GM19025 (cell line): ENCODE measurements around the gene ADH1C.
"Not testable (repeated sequence)": the region's sequence is repeated elsewhere in the genome, so short reads cannot be mapped to it uniquely, and the experiment has no call there.

Experiments
- ATAC-seq: cut with Tn5 transposase; IDR thresholded peaks from one replicate; pipeline ENCODE4 v1.9.1; 2021; ENCODE audit warnings: mild to moderate bottlenecking, low read depth, moderate library complexity; ENCODE audit not compliant: unreplicated experiment

ADH1C gene

GRCh38 chr4:99352602-99353537, at the start of gene ADH1C:
TSS of gene ADH1C (minus strand) at chr4:99352746. CDS start at chr4:99352675, 71 bp downstream.
- ATAC-seq, result no peak

DNA sequence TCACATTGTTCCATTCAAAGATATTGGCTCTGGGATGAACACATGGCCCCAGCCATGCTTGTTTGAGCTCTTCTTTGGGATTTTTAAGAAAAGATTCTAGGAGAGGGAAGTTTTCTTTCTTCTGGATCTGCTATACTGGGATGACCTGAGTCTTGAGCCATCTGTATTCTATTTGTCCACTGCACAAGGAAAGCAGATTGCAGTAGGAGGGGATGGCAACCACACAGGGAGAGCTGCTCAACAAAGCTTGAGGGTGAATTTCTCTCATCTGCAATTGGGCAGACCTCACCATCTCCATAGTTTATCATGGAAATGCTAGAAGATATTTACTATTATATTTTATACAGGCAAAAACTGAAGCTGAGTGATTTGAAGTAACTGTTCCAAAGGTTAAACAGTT, 48.3 kb upstream of the ADH1C start:
- no peak for ATAC-seq

DNA sequence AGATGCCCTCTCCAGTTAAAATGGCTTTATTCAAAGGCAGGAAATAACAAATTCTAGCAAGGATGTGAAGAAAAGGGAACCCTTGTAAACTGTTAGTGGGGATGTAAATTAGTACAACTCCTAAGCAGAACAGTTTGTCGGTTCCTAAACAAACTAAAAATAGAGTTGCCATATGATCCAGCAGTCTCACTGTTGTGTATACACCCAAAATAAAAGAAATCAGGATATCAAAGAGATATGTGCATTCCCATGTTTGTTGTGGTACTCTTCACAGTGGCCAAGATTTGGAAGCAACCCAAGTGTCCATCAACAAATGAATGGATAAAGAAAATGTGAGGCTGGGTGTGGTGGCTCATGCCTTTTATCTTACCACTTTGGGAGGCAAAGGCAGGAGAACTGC, 46.5 kb upstream of the ADH1C start:
- no peak for ATAC-seq

DNA sequence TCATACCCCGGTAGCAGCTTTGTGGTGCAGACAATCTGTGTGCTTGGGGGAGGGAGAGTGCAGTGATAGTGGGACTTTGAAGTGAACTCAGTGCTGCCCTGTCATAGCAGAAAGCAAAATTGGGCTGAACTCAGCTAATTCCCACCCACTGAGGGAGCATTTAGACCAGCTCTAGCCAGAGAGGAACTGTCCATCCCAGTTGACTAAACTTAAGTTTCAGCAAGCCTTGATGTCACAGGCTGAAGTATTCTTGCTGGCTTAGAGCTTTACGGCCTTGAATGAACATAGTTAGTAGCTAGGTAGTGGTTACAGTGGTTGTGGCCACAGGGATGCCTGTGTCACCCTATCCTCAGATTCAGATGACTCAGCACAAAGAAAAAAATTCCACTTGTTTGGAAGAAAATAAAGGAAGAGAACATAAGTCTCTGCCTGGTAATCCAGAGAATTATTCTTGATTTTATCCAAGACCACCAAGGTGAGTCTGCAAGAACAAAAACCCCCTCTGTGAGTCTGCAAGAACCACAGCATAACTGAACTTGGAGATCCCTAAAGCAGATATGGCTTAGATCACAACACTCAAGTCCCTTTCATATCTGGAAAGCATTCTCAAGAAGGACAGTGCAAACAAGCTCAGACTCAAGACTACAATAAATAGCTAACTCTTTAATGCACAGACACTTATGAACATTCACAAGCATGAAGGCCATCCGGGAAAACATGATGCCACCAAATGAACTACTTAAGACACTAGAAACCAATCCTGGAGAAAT, 43.2 kb upstream of the ADH1C start:
- no peak for ATAC-seq

DNA sequence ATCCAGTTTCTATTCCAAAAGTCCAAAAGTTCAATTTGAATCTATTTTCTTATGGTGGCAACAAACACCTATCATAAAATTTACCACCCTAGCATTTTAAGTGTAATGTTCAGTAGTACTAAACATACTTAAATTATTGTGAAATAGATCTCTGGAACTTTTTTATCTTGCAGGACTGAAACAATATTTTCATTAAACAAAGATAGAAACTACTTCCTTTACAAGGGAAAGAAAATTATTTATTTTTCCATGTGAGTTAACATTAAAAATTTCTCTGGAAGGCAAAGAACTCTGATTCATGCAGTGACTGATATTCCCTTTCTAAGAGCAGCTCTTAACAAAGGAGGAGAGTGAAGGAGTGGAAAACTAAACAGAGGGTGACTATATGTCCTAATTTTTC, 42.4 kb upstream of the ADH1C start:
- no peak for ATAC-seq

DNA sequence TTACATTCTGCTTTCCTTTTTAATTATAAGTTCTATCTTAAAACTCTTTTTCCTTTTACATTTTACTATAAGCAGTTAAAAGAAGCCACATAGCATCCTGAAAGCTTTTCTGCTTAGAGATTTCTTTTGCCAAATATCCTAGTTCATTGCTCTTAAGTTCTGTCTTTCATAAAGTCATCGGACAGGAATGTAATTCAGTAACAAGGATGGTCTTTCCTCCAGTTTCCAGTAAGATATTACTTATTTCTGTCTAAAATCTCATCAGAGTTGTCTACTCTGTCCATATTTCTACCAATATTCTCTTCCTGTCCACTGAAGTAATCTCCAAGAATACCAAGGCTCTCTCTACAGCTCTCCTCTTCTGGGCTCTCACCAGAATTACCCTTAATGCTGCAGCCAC, 37.5 kb upstream of the ADH1C start:
- no peak for ATAC-seq

- no peak for ATAC-seq
These were observed 37.1 kb upstream of the ADH1C start for GRCh38 chr4:99389606-99390005.

GRCh38 chr4:99383833-99384392, 31.4 kb upstream of the ADH1C start:
- ATAC-seq, result no peak

GRCh38 chr4:99383399-99383798, 30.9 kb upstream of the ADH1C start:
- ATAC-seq, result no peak

- no peak for ATAC-seq
These were observed 30.3 kb upstream of the ADH1C start for GRCh38 chr4:99382745-99383360.

GRCh38 chr4:99381588-99382175, 29.1 kb upstream of the ADH1C start:
- no peak for ATAC-seq

GRCh38 chr4:99379571-99379970, 27.0 kb upstream of the ADH1C start:
- ATAC-seq, result no peak

GRCh38 chr4:99378876-99379275, 26.3 kb upstream of the ADH1C start:
- ATAC-seq, result no peak

DNA sequence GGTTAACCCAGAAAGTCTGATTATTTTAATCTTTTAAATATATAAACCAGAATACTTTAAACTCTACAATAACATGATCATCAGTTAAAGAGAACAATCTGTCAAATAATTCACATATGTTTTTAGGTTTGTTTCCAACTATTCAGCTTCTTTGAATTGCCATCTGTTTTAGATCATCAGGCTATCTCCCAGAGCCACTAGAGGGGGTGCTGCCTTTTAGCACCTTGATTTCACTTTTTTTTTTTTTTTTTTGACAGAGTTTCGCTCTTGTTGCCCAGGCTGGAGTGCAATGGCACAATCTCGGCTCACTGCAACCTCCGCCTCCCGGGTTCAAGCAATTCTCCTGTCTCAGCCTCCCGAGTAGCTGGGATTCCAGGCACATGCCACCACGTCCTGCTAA, 24.8 kb upstream of the ADH1C start:
- ATAC-seq, result not testable (repeated sequence)

DNA sequence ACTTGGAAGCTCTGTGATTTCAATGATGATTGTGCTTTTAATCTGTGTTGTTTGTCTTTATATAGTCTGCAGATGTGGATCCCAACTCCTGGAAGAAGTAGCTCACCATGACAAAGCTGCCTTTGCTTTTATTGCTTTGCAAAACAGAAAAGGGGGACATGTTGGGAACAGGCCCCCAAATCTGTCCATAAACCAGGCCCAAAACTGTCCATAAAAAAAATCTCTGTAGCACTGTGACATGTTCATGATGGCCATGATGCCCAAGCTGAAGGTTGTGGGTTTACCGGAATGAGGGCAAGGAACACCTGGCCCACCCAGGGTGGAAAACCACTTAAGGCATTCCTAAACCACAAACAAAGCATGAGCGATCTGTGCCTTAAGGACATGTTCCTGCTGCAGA, 19.9 kb upstream of the ADH1C start:
- ATAC-seq, result not testable (repeated sequence)

- not testable (repeated sequence) for ATAC-seq
These were observed 15.3 kb upstream of the ADH1C start for GRCh38 chr4:99367817-99368216.

DNA sequence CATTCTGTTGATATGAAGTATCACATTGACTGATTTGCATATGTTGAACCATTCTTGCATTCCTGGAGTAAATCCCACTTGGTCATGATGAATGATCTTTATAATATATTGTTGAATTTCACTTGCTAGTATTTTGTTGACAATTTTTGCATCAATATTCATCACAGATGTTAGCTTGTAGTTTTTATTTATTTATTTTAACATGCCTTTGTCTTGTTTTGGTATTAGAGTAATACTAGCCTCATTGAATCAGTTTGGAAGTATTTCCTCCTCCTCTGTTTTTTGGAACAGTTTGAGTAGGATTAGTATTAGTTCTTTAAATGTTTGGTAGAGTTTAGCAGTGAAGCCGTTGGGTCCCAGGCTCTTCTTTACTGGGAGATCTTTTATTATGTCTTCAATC, 13.9 kb upstream of the ADH1C start:
- no peak for ATAC-seq

GRCh38 chr4:99362768-99363167, 10.2 kb upstream of the ADH1C start:
- no peak for ATAC-seq

- no peak for ATAC-seq
These were observed 9.3 kb upstream of the ADH1C start for GRCh38 chr4:99361899-99362275.

- ATAC-seq, result no peak
These were observed 8.8 kb upstream of the ADH1C start for GRCh38 chr4:99361268-99361898.
